ENCODE measurements around the gene COL12A1. TPM values are rescaled to one million over a fixed set of nuclear protein-coding genes. Genes with fewer than 3 reads are reported as not detected.

The COL12A1 gene
- total RNA-seq, 2 donors from 2014 or later: 0.13 to 0.64 TPM

DNA sequence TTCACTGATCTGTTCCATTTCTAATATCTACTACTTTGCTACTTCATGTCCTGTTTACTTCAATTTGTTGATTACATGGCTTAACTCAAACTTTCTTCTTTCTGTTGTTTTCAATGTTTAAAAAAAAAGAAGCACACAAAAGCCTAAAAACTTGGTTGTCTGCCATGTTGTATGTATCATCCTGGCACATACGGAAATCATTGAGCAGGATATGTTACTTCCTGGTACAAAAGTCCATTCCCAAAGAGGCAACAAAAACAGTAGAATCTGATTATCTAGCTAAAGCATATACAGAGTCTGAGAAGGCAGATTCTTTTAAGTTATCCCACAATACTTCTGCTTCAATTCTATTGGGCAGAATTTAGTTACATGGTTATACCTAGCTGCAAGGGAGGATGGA lies 14.5 kb upstream of the COL12A1 start:
- Mint-ChIP-seq H3K9me3 (no peaks in the 10 kb centered on the region), H3K4me3 (no peak overlapping the region), H3K36me3 (ENCODE audit: low read depth) (no peaks in the 10 kb centered on the region), H3K4me1 (no peaks in the 10 kb centered on the region), H3K27me3 (ENCODE audit: insufficient read depth) (no peaks in the 10 kb centered on the region), H3K27ac (no peak overlapping the region)
- no peaks in the 10 kb centered on the region for H3K27me3 ChIP-seq (ENCODE audit: control insufficient read depth, insufficient read depth, low read length, poor library complexity, severe bottlenecking)
- 94 to 100% methylated on average over 1 of the region's 1 CpG for WGBS, 2 experiments (ENCODE audit: insufficient coverage in 1 of 2, insufficient read length in 1 of 2)
- no peak for DNase-seq
- H3K36me3 ChIP-seq (ENCODE audit: control insufficient read depth, insufficient read depth, low read length): no peaks in the 10 kb centered on the region
- TF ChIP-seq, protein P1, sequence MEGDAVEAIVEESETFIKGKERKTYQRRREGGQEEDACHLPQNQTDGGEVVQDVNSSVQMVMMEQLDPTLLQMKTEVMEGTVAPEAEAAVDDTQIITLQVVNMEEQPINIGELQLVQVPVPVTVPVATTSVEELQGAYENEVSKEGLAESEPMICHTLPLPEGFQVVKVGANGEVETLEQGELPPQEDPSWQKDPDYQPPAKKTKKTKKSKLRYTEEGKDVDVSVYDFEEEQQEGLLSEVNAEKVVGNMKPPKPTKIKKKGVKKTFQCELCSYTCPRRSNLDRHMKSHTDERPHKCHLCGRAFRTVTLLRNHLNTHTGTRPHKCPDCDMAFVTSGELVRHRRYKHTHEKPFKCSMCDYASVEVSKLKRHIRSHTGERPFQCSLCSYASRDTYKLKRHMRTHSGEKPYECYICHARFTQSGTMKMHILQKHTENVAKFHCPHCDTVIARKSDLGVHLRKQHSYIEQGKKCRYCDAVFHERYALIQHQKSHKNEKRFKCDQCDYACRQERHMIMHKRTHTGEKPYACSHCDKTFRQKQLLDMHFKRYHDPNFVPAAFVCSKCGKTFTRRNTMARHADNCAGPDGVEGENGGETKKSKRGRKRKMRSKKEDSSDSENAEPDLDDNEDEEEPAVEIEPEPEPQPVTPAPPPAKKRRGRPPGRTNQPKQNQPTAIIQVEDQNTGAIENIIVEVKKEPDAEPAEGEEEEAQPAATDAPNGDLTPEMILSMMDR (conservative IDR thresholded peaks at IDR 0.05): no peak
- no peak overlapping the region for H3K9ac ChIP-seq (ENCODE audit: extremely low read depth, low read length, poor library complexity, severe bottlenecking)
- no peak overlapping the region for H3K4me3 ChIP-seq (ENCODE audit: low read length)
- no peak overlapping the region for H3K27ac ChIP-seq (ENCODE audit: low read depth, low read length)
- no peaks in the 10 kb centered on the region for H3K9me3 ChIP-seq (ENCODE audit: control insufficient read depth, low read length)
- no peaks in the 10 kb centered on the region for H3K4me1 ChIP-seq (ENCODE audit: control insufficient read depth, insufficient read depth, low read length)

DNA sequence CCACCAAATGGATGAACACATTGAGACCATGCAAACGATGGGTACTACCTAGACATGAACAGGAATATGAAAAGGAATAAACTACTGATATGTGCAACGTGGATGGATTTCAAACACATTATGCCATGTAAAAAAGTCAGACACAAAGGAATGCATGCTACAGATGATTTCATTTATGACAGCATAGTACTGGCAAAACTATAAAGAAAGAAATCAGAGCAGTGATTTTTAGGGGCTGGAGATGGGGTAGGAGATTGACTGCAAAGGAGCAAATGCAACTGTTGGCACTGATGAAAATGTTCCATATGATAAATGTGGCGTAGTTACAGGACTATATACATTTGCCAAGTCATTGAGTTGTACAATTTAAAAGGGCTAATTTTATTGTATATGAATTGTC lies 13.4 kb upstream of the COL12A1 start:
- TF ChIP-seq, protein P1 (conservative IDR thresholded peaks at IDR 0.05): no peak
- Histone ChIP-seq H3K36me3 (ENCODE audit: control insufficient read depth, insufficient read depth, low read length) (no peaks in the 10 kb centered on the region), H3K9ac (ENCODE audit: extremely low read depth, low read length, poor library complexity, severe bottlenecking) (no peak overlapping the region), H3K9me3 (ENCODE audit: control insufficient read depth, low read length) (no peaks in the 10 kb centered on the region), H3K27ac (ENCODE audit: low read depth, low read length) (no peak overlapping the region), H3K4me3 (ENCODE audit: low read length) (no peak overlapping the region), H3K4me1 (ENCODE audit: control insufficient read depth, insufficient read depth, low read length) (no peaks in the 10 kb centered on the region), H3K27me3 (ENCODE audit: control insufficient read depth, insufficient read depth, low read length, poor library complexity, severe bottlenecking) (no peaks in the 10 kb centered on the region)
- Mint-ChIP-seq H3K4me1 (no peaks in the 10 kb centered on the region), H3K36me3 (ENCODE audit: low read depth) (no peaks in the 10 kb centered on the region), H3K27me3 (ENCODE audit: insufficient read depth) (no peaks in the 10 kb centered on the region), H3K9me3 (no peaks in the 10 kb centered on the region), H3K27ac (no peak overlapping the region), H3K4me3 (no peak overlapping the region)
- WGBS, 2 experiments (ENCODE audit: insufficient coverage in 1 of 2, insufficient read length in 1 of 2): 80 to 82% methylated on average over 3 of the region's 3 CpGs
- DNase-seq: no peak

DNA sequence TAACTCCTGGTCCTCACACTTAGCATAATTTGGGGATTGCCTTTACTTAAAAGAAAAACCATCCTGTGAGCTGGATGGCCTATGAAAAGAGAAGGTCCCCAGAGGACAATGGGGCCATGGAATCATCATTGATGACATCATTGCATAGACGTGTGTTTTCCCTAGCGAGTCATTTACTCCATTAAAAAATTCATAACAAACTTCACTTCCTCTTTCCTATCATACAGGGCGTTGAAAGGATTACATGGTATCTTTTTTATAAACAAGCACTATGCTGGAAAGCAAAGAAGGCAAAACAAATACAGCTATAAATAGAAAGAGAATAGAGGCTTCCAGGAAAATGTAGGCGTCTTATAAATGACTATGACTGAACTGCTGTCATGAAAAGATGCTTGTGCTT lies 11.3 kb upstream of the COL12A1 start:
- Mint-ChIP-seq H3K4me3 (no peak overlapping the region), H3K36me3 (ENCODE audit: low read depth) (no peaks in the 10 kb centered on the region), H3K27me3 (ENCODE audit: insufficient read depth) (no peaks in the 10 kb centered on the region), H3K9me3 (no peaks in the 10 kb centered on the region), H3K4me1 (peaks cover 2% of the 10 kb centered on the region), H3K27ac (no peak overlapping the region)
- no peaks in the 10 kb centered on the region for H3K9me3 ChIP-seq (ENCODE audit: control insufficient read depth, low read length)
- H3K36me3 ChIP-seq (ENCODE audit: control insufficient read depth, insufficient read depth, low read length): no peaks in the 10 kb centered on the region
- no peak overlapping the region for H3K9ac ChIP-seq (ENCODE audit: extremely low read depth, low read length, poor library complexity, severe bottlenecking)
- no peaks in the 10 kb centered on the region for H3K4me1 ChIP-seq (ENCODE audit: control insufficient read depth, insufficient read depth, low read length)
- no peak for DNase-seq
- WGBS, 2 experiments (ENCODE audit: insufficient coverage in 1 of 2, insufficient read length in 1 of 2): 80 to 97% methylated on average over 3 to 4 of the region's 4 CpGs
- H3K27ac ChIP-seq (ENCODE audit: low read depth, low read length): no peak overlapping the region
- no peak overlapping the region for H3K4me3 ChIP-seq (ENCODE audit: low read length)
- no peaks in the 10 kb centered on the region for H3K27me3 ChIP-seq (ENCODE audit: control insufficient read depth, insufficient read depth, low read length, poor library complexity, severe bottlenecking)
- TF ChIP-seq, protein P1 (conservative IDR thresholded peaks at IDR 0.05): no peak
